AG09309 (cell line): ENCODE results near the gene WDR13.
"Not testable (repeated sequence)": the region's sequence is repeated elsewhere in the genome, so short reads cannot be mapped to it uniquely, and the experiment has no call there.

Source experiments
- DNase-seq: peaks from one replicate; pipeline ENCODE4 v3.0.0-alpha.2; 2010; ENCODE audit warnings: low read depth
- H3K4me3 ChIP-seq: 2 replicates; pipeline ENCODE4 v1.5.1; 2011; ENCODE audit warnings: mild to moderate bottlenecking, low read depth, low read length, moderate library complexity; ENCODE audit not compliant: control insufficient read depth
- CTCF ChIP-seq: IDR thresholded peaks from 2 replicates; pipeline ENCODE4 v1.5.1; 2011; ENCODE audit warnings: mild to moderate bottlenecking, low read depth, low read length, inconsistent platforms; ENCODE audit not compliant: insufficient read depth, control insufficient read depth; ENCODE audit errors: missing control alignments

WDR13 gene

GRCh38 chrX:48597353-48598264, at the start of gene WDR13:
WDR13 (plus strand) TSS chrX:48597492; CDS start chrX:48597997, 505 bp downstream.
- TF ChIP-seq CTCF, result no peak
- H3K4me3 ChIP-seq, result peak within 1 kb of the TSS; percentile 49
- peak; percentile 86 for DNase-seq

- DNase-seq, result no peak
- H3K4me3 ChIP-seq, result no peak overlapping the region
Measured at GRCh38 chrX:48548871-48549270, 48.4 kb upstream of the WDR13 start.

GRCh38 chrX:48555731-48556325, 41.5 kb upstream of the WDR13 start:
- not testable (repeated sequence) for H3K4me3 ChIP-seq, DNase-seq

More at GRCh38 chrX:48548871-48549270, 48.4 kb upstream of the WDR13 start:
- no peak for TF ChIP-seq CTCF

- no peak for TF ChIP-seq CTCF
- peak; percentile 45 for DNase-seq
- no peak overlapping the region for H3K4me3 ChIP-seq
Measured at GRCh38 chrX:48558271-48558670, 39.0 kb upstream of the WDR13 start.

- DNase-seq, result no peak
- no peak for TF ChIP-seq CTCF
- H3K4me3 ChIP-seq, result no peak overlapping the region
Measured at GRCh38 chrX:48559636-48560035, 37.7 kb upstream of the WDR13 start.

GRCh38 chrX:48560056-48560455, 37.2 kb upstream of the WDR13 start:
- TF ChIP-seq CTCF, result no peak
- no peak overlapping the region for H3K4me3 ChIP-seq
- DNase-seq, result no peak

- no peak for TF ChIP-seq CTCF
- H3K4me3 ChIP-seq, result no peak overlapping the region
- DNase-seq, result no peak
Measured at GRCh38 chrX:48560681-48561080, 36.6 kb upstream of the WDR13 start.
